Measurements from ENCODE around the gene PPIP5K1. TPM values are rescaled to one million over a fixed set of nuclear protein-coding genes. Genes with fewer than 3 reads are reported as not detected.
A peak's percentile ranks its signal among the peaks of the same experiment; 100 is the strongest.

The PPIP5K1 gene
- total and polyA plus RNA-seq, 9 of the 15 experiments (the other 6 are each of a cell fraction or from before 2014, with no cell fraction given), result 2.5 to 74.6 (median 35.1) TPM

- no peak for TF ChIP-seq BCLAF1 (IDR thresholded peaks at IDR 0.05; ENCODE audit: borderline replicate concordance in 1 of 2, control insufficient read depth in 1 of 2, low read depth in 2 of 2, low read length in 1 of 2)
- peak; percentile 87 for TF ChIP-seq VEZF1 (CRISPR knock-in tag; IDR thresholded peaks at IDR 0.05)
- TF ChIP-seq USF1 (CRISPR knock-in tag; IDR thresholded peaks at IDR 0.05), result peak; percentile 68
- peak; percentile 65 to 79; a peak in 3 of 4 replicates for TF ChIP-seq FOXK2 (conservative IDR thresholded peaks at IDR 0.05 in 1 of 2, IDR thresholded peaks at IDR 0.05 in 1 of 2; ENCODE audit: low read depth in 2 of 2)
- TF ChIP-seq RAD21 (CRISPR knock-in tag; conservative IDR thresholded peaks at IDR 0.05 in 1 of 2, IDR thresholded peaks at IDR 0.05 in 1 of 2), result peak in 1 of 2 experiments; percentile 21; a peak in 1 of 4 replicates
- TF ChIP-seq NR1H2 (CRISPR knock-in tag; IDR thresholded peaks at IDR 0.05), result no peak
- peak; percentile 65; the same call in 1 of the 2 replicates for TF ChIP-seq NCOA1 (IDR thresholded peaks at IDR 0.05; ENCODE audit: low read depth)
- TF ChIP-seq TAF9B (IDR thresholded peaks at IDR 0.05; ENCODE audit: partially characterized antibody), result peak; percentile 47
- TF ChIP-seq ZNF41 (CRISPR knock-in tag; conservative IDR thresholded peaks at IDR 0.05), result no peak
- TF ChIP-seq SAFB (IDR thresholded peaks at IDR 0.05; ENCODE audit: borderline replicate concordance, low read depth, low read length), result no peak
- TF ChIP-seq CXXC5 (CRISPR knock-in tag; IDR thresholded peaks at IDR 0.05), result peak; percentile 74
- no peak for TF ChIP-seq HCFC1 (IDR thresholded peaks at IDR 0.05; ENCODE audit: low read depth, low read length)
- no peak for TF ChIP-seq MBD1 (CRISPR knock-in tag; IDR thresholded peaks at IDR 0.05)
- TF ChIP-seq NFIC (IDR thresholded peaks at IDR 0.05), result peak; percentile 79
- TF ChIP-seq NR2C2 (CRISPR knock-in tag; IDR thresholded peaks at IDR 0.05), result no peak
- peak; percentile 51 for TF ChIP-seq NR2C2 (tag; IDR thresholded peaks at IDR 0.05)
- TF ChIP-seq TCF3 (CRISPR knock-in tag; IDR thresholded peaks at IDR 0.05), result no peak
- 0 out of 2 replicates have a peak, but pooled peaks have one; percentile 52 for TF ChIP-seq FOXJ2 (tag; IDR thresholded peaks at IDR 0.05)
- TF ChIP-seq NFIX (CRISPR knock-in tag; IDR thresholded peaks at IDR 0.05; ENCODE audit: low read depth), result no peak
- no peak for TF ChIP-seq RBM39 (optimal IDR thresholded peaks at IDR 0.05; ENCODE audit: low read depth, low read length)
These were observed 79.6 kb downstream of the PPIP5K1 start (continued) for GRCh38 chr15:43510200-43511011.

Data from K562 (cell line).